Measurements from ENCODE around the gene TOP3A. TPM values are rescaled to one million over a fixed set of nuclear protein-coding genes. Genes with fewer than 3 reads are reported as not detected.
"Not testable (repeated sequence)": the region's sequence is repeated elsewhere in the genome, so short reads cannot be mapped to it uniquely, and the experiment has no call there.

The TOP3A gene, protein sequence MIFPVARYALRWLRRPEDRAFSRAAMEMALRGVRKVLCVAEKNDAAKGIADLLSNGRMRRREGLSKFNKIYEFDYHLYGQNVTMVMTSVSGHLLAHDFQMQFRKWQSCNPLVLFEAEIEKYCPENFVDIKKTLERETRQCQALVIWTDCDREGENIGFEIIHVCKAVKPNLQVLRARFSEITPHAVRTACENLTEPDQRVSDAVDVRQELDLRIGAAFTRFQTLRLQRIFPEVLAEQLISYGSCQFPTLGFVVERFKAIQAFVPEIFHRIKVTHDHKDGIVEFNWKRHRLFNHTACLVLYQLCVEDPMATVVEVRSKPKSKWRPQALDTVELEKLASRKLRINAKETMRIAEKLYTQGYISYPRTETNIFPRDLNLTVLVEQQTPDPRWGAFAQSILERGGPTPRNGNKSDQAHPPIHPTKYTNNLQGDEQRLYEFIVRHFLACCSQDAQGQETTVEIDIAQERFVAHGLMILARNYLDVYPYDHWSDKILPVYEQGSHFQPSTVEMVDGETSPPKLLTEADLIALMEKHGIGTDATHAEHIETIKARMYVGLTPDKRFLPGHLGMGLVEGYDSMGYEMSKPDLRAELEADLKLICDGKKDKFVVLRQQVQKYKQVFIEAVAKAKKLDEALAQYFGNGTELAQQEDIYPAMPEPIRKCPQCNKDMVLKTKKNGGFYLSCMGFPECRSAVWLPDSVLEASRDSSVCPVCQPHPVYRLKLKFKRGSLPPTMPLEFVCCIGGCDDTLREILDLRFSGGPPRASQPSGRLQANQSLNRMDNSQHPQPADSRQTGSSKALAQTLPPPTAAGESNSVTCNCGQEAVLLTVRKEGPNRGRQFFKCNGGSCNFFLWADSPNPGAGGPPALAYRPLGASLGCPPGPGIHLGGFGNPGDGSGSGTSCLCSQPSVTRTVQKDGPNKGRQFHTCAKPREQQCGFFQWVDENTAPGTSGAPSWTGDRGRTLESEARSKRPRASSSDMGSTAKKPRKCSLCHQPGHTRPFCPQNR
- polyA plus RNA-seq (ENCODE audit: insufficient read depth in 1 of 5, insufficient read length in 5 of 5, low replicate concordance in 1 of 5): 10 to 100 TPM; 42.6 to 58.6 (median 47.2) TPM
- long read RNA-seq, donor 1: 0 reads
- long read RNA-seq, donor 2, full-length matches to known transcripts: 2 of 2 reads
- long read RNA-seq, donor 2, partial matches to known transcripts: 0 of 2 reads
- long read RNA-seq, donor 2, other reads (novel, unspliced or antisense): 0 of 2 reads
- long read RNA-seq, donor 3, full-length matches to known transcripts: 3 of 3 reads
- long read RNA-seq, donor 3, partial matches to known transcripts: 0 of 3 reads
- long read RNA-seq, donor 3, other reads (novel, unspliced or antisense): 0 of 3 reads
- long read RNA-seq, donor 4, full-length matches to known transcripts: 2 of 2 reads
- long read RNA-seq, donor 4, partial matches to known transcripts: 0 of 2 reads
- long read RNA-seq, donor 4, other reads (novel, unspliced or antisense): 0 of 2 reads
- long read RNA-seq, donor 5, partial matches to known transcripts: 0 of 2 reads
- long read RNA-seq, donor 5, other reads (novel, unspliced or antisense): 0 of 2 reads
- long read RNA-seq, donor 6: 0 reads
- long read RNA-seq, donor 7, partial matches to known transcripts: 0 of 1 reads
- long read RNA-seq, donor 7, other reads (novel, unspliced or antisense): 0 of 1 reads
- long read RNA-seq, donor 8: 0 reads

GRCh38 chr17:18314731-18315561, at the start of gene TOP3A, which contains the start of gene SMCR8:
TSS of gene TOP3A (minus strand) at chr17:18314994. CDS start at chr17:18314778, 216 bp downstream.
TSS of gene SMCR8 (plus strand) at chr17:18315293. CDS start at chr17:18315790, 497 bp downstream.
- peak; percentile 96 to 98 for DNase-seq

DNA sequence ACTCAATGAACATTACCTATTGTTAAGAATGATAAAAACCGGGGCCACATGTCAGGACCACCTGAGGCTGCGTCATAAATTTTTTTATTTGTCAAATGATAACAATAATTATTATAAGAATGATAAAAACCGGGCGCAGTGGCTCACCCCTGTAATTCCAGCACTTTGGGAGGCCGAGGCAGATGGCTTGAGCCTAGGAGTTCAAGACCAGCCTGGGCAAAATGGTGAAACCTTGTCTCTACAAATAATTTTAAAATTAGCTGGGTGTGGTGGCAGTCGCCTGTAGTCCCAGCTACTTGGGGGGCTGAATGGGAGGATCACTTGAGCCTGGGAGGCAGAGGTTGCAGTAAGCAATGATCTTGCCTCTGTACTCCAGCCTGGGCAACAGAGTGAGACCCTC, 49.4 kb upstream of the TOP3A start:
- DNase-seq: no peak

- peak; percentile 85 to 90 for DNase-seq
These were observed 48.6 kb upstream of the TOP3A start, which contains the start of gene SHMT1 for GRCh38 chr17:18363101-18364049. TSS of gene SHMT1 (minus strand) at chr17:18363550. CDS start at chr17:18355981, 7,569 bp downstream.

GRCh38 chr17:18362698-18363100, 47.9 kb upstream of the TOP3A start:
- DNase-seq: no peak

GRCh38 chr17:18361837-18362697, 47.3 kb upstream of the TOP3A start:
- DNase-seq: no peak

DNA sequence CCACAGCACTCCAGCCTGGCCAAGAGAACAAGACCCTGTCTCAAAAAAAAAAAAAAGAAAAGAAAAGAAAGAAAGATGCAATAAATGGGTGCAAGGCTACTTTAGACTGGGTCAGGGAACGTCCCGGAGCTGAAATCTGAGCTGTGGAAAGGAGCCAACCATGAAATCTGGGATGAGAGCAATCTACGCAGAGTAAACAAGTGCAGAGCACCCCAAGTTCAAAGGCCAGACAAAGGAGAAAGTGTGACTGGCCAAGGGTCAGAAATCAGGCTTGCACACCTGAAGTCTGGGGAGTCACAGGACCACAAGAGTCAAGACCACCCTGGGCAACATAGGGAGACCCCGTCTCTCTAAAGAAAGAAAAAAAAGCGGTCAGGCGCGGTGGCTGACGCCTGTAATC, 45.7 kb upstream of the TOP3A start:
- DNase-seq: no peak

DNA sequence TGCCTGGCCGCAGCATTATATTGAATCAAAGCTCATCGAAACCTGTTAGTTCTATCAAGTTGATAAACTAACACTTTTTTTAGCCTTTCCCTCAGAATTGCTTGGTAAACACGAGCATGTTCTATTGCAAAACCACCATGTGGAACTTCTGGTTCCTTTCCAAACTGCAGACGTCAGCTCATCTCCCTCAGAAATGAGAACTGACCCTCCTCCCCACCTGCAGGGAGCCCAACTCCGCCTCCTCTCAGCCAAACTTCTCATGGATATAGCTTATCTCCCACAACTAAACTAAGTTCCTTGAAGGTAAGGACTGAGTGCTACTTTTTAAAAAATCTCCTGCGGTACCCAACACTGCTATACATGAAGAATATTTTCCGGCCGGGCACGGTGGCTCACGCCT, 41.8 kb upstream of the TOP3A start:
- peak in 1 of 2 donors; percentile 14 for DNase-seq

- DNase-seq: no peak
These were observed 38.7 kb upstream of the TOP3A start for GRCh38 chr17:18353541-18353940.

GRCh38 chr17:18344021-18344420, 29.2 kb upstream of the TOP3A start:
- DNase-seq: no peak

GRCh38 chr17:18339933-18340332, 25.1 kb upstream of the TOP3A start:
- no peak for DNase-seq

DNA sequence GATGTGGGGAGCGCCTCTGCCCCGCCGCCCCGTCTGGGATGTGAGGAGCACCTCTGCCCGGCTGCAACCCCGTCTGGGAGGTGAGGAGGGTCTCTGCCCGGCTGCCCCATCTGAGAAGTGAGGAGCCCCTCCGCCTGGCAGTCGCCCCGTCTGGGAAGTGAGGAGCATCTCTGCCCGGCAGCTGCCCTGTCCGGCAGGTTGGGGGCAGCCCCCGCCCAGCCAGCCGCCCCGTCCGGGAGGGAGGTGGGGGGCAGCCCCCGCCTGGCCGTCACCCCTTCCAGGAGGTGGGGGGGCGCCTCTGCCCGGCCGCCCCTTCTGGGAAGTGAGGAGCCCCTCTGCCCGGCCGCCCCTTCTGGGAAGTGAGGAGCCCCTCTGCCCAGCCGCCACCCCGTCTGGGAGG, 23.4 kb upstream of the TOP3A start:
- not testable (repeated sequence) for DNase-seq

DNA sequence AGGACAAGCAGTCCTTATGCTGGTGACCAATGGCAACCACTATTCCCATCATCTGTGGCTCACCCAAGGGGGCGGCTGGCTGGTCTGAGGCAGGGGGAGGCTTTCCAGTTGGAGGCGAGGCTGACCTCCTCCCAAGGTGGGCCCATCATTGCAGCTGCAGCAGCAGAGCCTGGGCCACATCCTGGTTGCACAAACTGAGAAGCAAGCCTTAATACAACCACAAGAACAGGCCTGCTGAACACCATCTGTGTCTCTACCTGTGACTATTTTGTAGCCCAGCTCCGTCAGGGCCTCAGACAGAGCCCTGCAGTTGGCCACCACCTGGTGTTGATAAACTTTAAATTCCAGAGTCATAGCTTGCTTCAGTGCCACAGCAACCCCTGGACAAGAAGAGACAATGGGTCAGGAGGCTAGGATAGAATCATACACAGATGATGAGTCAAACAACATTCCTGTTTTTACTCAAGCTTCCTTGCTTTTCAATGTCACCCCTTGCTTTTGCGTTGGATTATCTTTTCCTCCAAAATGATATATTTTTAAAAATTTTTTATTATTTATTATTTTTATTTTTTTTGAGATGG, 18.2 kb upstream of the TOP3A start:
- no peak for DNase-seq

GRCh38 chr17:18331879-18332278, 17.1 kb upstream of the TOP3A start:
- DNase-seq: no peak

DNA sequence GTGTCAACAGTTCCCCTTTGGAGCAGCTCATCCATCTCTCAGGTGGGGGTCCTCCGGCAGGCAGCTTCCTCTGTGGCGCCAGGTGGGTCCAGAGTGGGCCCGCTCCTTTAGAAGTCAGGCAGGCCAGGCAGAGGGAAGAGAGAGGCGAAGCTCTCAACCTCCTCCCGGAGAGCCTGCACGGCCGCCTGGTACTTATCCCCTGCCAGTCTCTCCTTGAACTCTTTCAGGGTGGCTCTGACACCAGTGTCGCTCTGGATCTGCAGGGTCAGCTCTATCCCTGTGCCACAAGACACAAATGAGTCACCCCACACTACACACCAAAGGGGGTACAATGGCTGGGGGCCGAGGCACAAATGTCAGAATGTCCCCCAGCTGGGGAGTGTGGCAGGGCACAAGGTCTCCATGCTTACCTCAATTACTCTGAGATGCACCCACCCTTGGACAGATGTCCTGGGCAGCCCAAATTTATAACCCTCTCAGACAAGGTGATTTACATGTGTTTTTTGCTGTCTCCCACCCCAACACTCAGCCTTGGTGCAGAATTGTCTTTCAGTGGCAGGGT, 13.9 kb upstream of the TOP3A start:
- no peak for DNase-seq

DNA sequence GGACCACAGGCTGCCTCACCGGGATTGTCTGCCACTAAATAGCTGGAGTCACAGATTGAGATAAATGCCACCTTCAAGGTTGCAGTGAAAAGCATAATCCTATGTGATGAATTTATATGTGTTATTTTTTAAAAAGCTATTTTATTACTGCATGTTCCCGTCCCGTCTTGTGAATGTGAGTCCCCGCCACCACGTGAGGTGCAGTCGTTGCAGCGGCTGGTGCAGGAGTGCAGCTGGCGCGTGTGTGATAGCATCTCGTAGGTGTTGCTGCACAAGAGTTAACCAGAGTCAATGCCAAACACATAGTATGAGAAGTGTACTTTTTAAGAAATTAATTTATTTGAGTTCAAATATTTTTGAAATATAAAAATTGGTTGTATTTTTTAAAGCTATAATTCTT, 12.8 kb upstream of the TOP3A start:
- no peak for DNase-seq

- DNase-seq: no peak
These were observed 12.3 kb upstream of the TOP3A start for GRCh38 chr17:18327093-18327492.

DNA sequence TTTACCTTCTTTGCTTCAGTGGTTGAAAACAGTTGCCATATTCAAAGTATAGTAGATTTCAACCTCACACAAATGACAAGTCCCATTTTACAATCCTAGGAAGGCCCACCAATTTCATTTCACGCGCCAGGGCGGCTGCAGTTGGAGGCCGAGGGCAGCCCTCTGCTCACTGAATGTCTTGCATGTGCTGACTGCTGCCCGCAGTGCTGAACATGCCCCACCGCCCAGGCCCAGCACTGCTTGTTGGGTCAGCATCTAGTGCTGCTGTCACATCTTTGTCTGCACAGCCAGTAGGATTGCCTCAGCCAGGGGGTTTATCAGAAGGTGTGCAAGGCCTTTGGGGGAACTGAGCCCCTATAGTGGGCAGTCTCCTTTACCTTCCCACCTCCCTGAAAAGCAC, 11.8 kb upstream of the TOP3A start:
- no peak for DNase-seq
